Stimulated activated CD4-positive, alpha-beta T cell treated with anti-CD3 and anti-CD28 coated beads, Interleukin-15, amount 100 ng/mL, for 48 hours (primary cell): ENCODE measurements around the gene OR6M1.

ENCODE experiments used
- DNase-seq, 2 donors: peaks; one replicate each; pipeline ENCODE4 v3.0.0-alpha.2; 2020; ENCODE audit warnings: low read depth in 2 of 2

OR6M1 gene

GRCh38 chr11:123775715-123776549 is 30.2 kb downstream of the OR6M1 start:
- no peak for DNase-seq

GRCh38 chr11:123775289-123775688 is 30.9 kb downstream of the OR6M1 start:
- no peak for DNase-seq

GRCh38 chr11:123773959-123774358 is 32.2 kb downstream of the OR6M1 start:
- DNase-seq, result no peak

GRCh38 chr11:123773026-123773425 is 33.1 kb downstream of the OR6M1 start:
- DNase-seq, result no peak

- no peak for DNase-seq
These were observed 34.5 kb downstream of the OR6M1 start for GRCh38 chr11:123771664-123772063.

- no peak for DNase-seq
These were observed 35.4 kb downstream of the OR6M1 start for GRCh38 chr11:123770712-123771111.

- no peak for DNase-seq
These were observed 40.5 kb downstream of the OR6M1 start for GRCh38 chr11:123765601-123766000.

- DNase-seq, result no peak
These were observed 43.7 kb downstream of the OR6M1 start for GRCh38 chr11:123762422-123762821.

- no peak for DNase-seq
These were observed 45.3 kb downstream of the OR6M1 start for GRCh38 chr11:123760894-123761293.

GRCh38 chr11:123757976-123758375 is 48.2 kb downstream of the OR6M1 start:
- DNase-seq, result no peak

- no peak for DNase-seq
These were observed 50.3 kb downstream of the OR6M1 start for GRCh38 chr11:123755813-123756212.
